Measurements from ENCODE around the gene GUK1.

The GUK1 gene

DNA sequence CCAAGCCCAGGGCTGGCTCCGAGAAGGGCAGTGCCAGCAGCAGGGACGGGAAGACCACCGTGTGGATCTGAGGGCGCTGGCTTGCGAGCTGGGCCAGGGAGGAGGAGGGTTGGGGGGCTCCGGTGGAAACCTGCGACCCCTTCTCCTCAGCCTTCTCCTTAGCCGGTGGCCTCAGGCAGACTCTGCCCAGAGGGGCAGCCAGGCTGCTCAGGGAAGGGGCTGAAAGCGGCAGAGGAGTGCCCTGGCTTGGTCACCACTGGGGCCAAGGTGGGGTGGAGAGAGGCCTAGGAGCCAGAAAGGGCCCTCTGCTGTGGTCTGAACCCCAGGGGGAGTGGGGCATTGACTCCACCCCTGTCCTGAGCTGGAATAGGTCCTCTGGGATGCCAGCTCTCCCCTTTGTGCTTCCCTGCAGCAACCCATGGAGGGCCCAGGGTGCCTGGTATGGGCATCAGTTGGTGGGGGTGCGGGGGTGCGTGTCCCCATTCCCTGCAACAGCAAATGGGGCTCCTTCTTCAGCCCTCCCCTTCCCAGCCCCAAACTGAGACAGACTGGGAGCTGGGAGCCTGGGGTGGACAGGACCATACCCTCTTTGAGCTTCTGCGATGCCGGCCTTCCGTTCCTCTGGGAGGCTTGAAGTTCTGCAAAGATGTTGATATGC is 19.1 kb downstream of the GUK1 start:
- no peak overlapping the region for H3K27ac ChIP-seq (replicated peaks)
- no peak for DNase-seq (ENCODE audit: low read depth in 1 of 2, low spot score in 1 of 2)
- H3K27me3 ChIP-seq (ENCODE audit: insufficient read depth, poor library complexity, severe bottlenecking): no peaks in the 10 kb centered on the region
- TF ChIP-seq GABPA (IDR thresholded peaks at IDR 0.05; ENCODE audit: low read depth): no peak
- TF ChIP-seq SPI1 (IDR thresholded peaks at IDR 0.05; ENCODE audit: borderline replicate concordance, low read depth): no peak
- TF ChIP-seq, protein P1, sequence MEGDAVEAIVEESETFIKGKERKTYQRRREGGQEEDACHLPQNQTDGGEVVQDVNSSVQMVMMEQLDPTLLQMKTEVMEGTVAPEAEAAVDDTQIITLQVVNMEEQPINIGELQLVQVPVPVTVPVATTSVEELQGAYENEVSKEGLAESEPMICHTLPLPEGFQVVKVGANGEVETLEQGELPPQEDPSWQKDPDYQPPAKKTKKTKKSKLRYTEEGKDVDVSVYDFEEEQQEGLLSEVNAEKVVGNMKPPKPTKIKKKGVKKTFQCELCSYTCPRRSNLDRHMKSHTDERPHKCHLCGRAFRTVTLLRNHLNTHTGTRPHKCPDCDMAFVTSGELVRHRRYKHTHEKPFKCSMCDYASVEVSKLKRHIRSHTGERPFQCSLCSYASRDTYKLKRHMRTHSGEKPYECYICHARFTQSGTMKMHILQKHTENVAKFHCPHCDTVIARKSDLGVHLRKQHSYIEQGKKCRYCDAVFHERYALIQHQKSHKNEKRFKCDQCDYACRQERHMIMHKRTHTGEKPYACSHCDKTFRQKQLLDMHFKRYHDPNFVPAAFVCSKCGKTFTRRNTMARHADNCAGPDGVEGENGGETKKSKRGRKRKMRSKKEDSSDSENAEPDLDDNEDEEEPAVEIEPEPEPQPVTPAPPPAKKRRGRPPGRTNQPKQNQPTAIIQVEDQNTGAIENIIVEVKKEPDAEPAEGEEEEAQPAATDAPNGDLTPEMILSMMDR (IDR thresholded peaks at IDR 0.05; ENCODE audit: insufficient read depth, low read length): no peak
- no peak for TF ChIP-seq POLR2AphosphoS5 (IDR thresholded peaks at IDR 0.05; ENCODE audit: low read depth)
- TF ChIP-seq, protein P2, sequence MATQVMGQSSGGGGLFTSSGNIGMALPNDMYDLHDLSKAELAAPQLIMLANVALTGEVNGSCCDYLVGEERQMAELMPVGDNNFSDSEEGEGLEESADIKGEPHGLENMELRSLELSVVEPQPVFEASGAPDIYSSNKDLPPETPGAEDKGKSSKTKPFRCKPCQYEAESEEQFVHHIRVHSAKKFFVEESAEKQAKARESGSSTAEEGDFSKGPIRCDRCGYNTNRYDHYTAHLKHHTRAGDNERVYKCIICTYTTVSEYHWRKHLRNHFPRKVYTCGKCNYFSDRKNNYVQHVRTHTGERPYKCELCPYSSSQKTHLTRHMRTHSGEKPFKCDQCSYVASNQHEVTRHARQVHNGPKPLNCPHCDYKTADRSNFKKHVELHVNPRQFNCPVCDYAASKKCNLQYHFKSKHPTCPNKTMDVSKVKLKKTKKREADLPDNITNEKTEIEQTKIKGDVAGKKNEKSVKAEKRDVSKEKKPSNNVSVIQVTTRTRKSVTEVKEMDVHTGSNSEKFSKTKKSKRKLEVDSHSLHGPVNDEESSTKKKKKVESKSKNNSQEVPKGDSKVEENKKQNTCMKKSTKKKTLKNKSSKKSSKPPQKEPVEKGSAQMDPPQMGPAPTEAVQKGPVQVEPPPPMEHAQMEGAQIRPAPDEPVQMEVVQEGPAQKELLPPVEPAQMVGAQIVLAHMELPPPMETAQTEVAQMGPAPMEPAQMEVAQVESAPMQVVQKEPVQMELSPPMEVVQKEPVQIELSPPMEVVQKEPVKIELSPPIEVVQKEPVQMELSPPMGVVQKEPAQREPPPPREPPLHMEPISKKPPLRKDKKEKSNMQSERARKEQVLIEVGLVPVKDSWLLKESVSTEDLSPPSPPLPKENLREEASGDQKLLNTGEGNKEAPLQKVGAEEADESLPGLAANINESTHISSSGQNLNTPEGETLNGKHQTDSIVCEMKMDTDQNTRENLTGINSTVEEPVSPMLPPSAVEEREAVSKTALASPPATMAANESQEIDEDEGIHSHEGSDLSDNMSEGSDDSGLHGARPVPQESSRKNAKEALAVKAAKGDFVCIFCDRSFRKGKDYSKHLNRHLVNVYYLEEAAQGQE (IDR thresholded peaks at IDR 0.05; ENCODE audit: insufficient replicate concordance, low read depth): no peak
- H3K4me3 ChIP-seq (replicated peaks; ENCODE audit: insufficient read depth, low read length): no peak overlapping the region

DNA sequence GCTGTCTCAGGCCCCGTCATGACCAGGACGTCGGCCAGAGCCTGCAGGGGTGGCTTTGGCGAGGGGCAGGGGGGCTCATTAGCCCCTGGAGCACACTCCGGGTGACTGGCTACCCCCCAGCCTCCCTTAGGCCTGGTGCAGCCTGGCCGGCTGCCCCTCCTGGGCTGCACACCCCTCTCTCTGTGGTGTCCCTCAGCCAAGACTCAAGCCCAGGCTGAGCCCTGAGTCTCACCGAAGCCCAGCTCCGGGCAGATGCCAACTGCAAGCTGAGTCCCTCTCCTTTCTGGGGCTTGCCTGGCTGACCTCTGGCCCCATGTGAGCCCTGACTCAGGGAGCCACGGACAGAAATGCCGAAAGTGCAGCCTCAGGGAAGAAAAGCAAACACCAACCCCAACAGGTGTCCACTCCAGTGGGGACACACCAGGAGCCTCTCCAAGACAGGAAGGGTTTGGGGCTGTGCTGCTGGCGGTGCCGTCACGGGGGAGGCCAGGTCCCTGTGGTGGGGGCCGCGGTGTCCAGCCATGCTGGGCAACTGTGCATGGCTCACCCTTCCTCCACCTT is 20.2 kb downstream of the GUK1 start:
- Histone ChIP-seq H3K27ac (replicated peaks) (no peak overlapping the region), H3K4me3 (replicated peaks; ENCODE audit: insufficient read depth, low read length) (no peak overlapping the region), H3K27me3 (ENCODE audit: insufficient read depth, poor library complexity, severe bottlenecking) (no peaks in the 10 kb centered on the region)
- TF ChIP-seq SPI1 (IDR thresholded peaks at IDR 0.05; ENCODE audit: borderline replicate concordance, low read depth): no peak
- no peak for TF ChIP-seq POLR2AphosphoS5 (IDR thresholded peaks at IDR 0.05; ENCODE audit: low read depth)
- TF ChIP-seq, protein P1 (IDR thresholded peaks at IDR 0.05; ENCODE audit: insufficient read depth, low read length): no peak
- TF ChIP-seq, protein P2 (IDR thresholded peaks at IDR 0.05; ENCODE audit: insufficient replicate concordance, low read depth): no peak
- TF ChIP-seq GABPA (IDR thresholded peaks at IDR 0.05; ENCODE audit: low read depth): no peak
- DNase-seq (ENCODE audit: low read depth in 1 of 2, low spot score in 1 of 2): no peak

DNA sequence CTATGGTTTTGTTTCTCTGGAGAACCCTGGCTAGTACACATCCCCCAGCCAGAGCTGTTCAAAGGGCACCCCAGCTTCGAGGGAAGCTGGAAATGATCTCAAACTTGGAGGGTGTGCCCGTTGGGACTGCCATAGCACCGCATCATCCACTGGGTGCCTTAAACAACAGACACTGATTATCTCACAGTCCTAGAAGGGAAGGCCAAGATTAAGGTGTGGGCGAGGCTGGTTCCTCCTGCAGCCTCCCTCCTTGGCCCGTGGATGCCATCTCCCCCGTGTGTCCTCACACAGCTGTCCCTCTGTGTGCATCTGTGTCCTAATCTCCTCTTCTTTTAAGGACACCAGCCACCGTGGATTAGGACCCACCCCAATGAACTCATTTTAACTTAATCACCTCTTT is 21.3 kb downstream of the GUK1 start:
- no peak overlapping the region for H3K27ac ChIP-seq (replicated peaks)
- TF ChIP-seq, protein P2 (IDR thresholded peaks at IDR 0.05; ENCODE audit: insufficient replicate concordance, low read depth): no peak
- TF ChIP-seq GABPA (IDR thresholded peaks at IDR 0.05; ENCODE audit: low read depth): no peak
- TF ChIP-seq POLR2AphosphoS5 (IDR thresholded peaks at IDR 0.05; ENCODE audit: low read depth): no peak
- DNase-seq (ENCODE audit: low read depth in 1 of 2, low spot score in 1 of 2): no peak

More for the DNA sequence above, 21.3 kb downstream of the GUK1 start:
- no peaks in the 10 kb centered on the region for H3K27me3 ChIP-seq (ENCODE audit: insufficient read depth, poor library complexity, severe bottlenecking)
- no peak overlapping the region for H3K4me3 ChIP-seq (replicated peaks; ENCODE audit: insufficient read depth, low read length)

All from HL-60 (cell line).